Endothelial cell of umbilical vein (primary cell): Measurements from ENCODE around the gene CLBA1. TPM values are rescaled to one million over a fixed set of nuclear protein-coding genes. Genes with fewer than 3 reads are reported as not detected.

ENCODE experiments used
- BruUV-seq: library from RNA; stranded (reverse); fragments of 400-500 nt; replicated peaks from 2 replicates; lab custom pipeline; 2021; lab: Mats Ljungman, UMichigan
- CTCF ChIA-PET: fragments of 300-600, 350-600 bp; sonication (Branson Sonifier 250); formaldehyde crosslinking; loops from one replicate; lab custom pipeline; 2021; ENCODE audit warnings: antibody characterized with exemption, inconsistent platforms; lab: Charles Lee
- POLR2A ChIA-PET: fragments of 300-600, 350-600 bp; sonication (Branson Sonifier 250); formaldehyde crosslinking; loops from one replicate; lab custom pipeline; 2021; ENCODE audit warnings: antibody characterized with exemption, inconsistent platforms; lab: Charles Lee
- DNase-seq: peaks from one replicate; pipeline ENCODE4 v3.0.0-alpha.2; 2011; ENCODE audit warnings: low read depth, low spot score
- FAIRE-seq: peaks from 2 replicates; lab custom pipeline; 2011; peaks lifted over from hg19 to GRCh38; lab: Jason Lieb, UNC
- H2AFZ ChIP-seq: 2 replicates; pipeline ENCODE4 v1.6.0; 2012; ENCODE audit warnings: low read depth, low read length, control low read depth, inconsistent platforms
- H3K27ac ChIP-seq: 2 replicates; pipeline ENCODE4 v1.5.1; 2011; ENCODE audit warnings: low read depth, mild to moderate bottlenecking, control low read depth, low read length, moderate library complexity; ENCODE audit not compliant: insufficient read depth
- H3K27me3 ChIP-seq, 2 experiments: 2 replicates each; pipeline versions ENCODE4 v1.6.0 to v1.6.1; 2011; ENCODE audit warnings: low read length in 2 of 2, mixed read lengths in 1 of 2; ENCODE audit not compliant: control insufficient read depth in 2 of 2, insufficient read depth in 2 of 2
- H3K36me3 ChIP-seq, 2 experiments: 2 replicates in 1 of 2; 3 replicates in 1 of 2; pipeline ENCODE4 v1.5.1; 2011; ENCODE audit warnings: low read length in 2 of 2, mild to moderate bottlenecking in 1 of 2, moderate library complexity in 1 of 2; ENCODE audit not compliant: control insufficient read depth in 2 of 2, insufficient read depth in 2 of 2; ENCODE audit errors: extremely low read depth in 1 of 2
- H3K4me1 ChIP-seq: 3 replicates; pipeline ENCODE4 v1.5.1; 2011; ENCODE audit warnings: mild to moderate bottlenecking, low read length; ENCODE audit not compliant: control insufficient read depth, insufficient read depth; ENCODE audit errors: extremely low read depth
- H3K4me2 ChIP-seq: 2 replicates; pipeline ENCODE4 v1.6.1; 2011; ENCODE audit warnings: low read length, control low read depth, mixed read lengths; ENCODE audit not compliant: insufficient read depth
- H3K4me3 ChIP-seq, 3 experiments: fragments of 200-600 bp in 1 of 3; sonication (generic), shearing (Covaris generic) in 1 of 3; replicated peaks in 1 of 3; 2 replicates each; pipeline ENCODE4 v1.5.1; 2011 to 2016; ENCODE audit warnings: control low read depth in 3 of 3, low read length in 3 of 3, mild to moderate bottlenecking in 2 of 3, inconsistent platforms in 1 of 3, low read depth in 1 of 3, moderate library complexity in 1 of 3; ENCODE audit not compliant: insufficient read depth in 1 of 3
- H3K79me2 ChIP-seq: 2 replicates; pipeline ENCODE4 v1.6.0; 2012; ENCODE audit warnings: low read length, inconsistent platforms; ENCODE audit not compliant: control insufficient read depth, insufficient read depth
- H3K9ac ChIP-seq: replicated peaks from 2 replicates; pipeline ENCODE3; 2011; ENCODE audit warnings: low read length, control low read depth; ENCODE audit not compliant: insufficient read depth; ENCODE audit errors: extremely low read depth
- H3K9me1 ChIP-seq: replicated peaks from 3 replicates; pipeline ENCODE4 v1.6.0; 2011; ENCODE audit warnings: mild to moderate bottlenecking, low read length; ENCODE audit not compliant: control insufficient read depth, insufficient read depth; ENCODE audit errors: extremely low read depth
- H3K9me3 ChIP-seq: replicated peaks from 2 replicates; pipeline ENCODE4 v1.5.1; 2012; ENCODE audit warnings: low read length, inconsistent platforms; ENCODE audit not compliant: control insufficient read depth, insufficient read depth
- H4K20me1 ChIP-seq: replicated peaks from 2 replicates; pipeline ENCODE3; 2011; ENCODE audit warnings: mild to moderate bottlenecking, low read length; ENCODE audit not compliant: control insufficient read depth, insufficient read depth; ENCODE audit errors: extremely low read depth
- FOS ChIP-seq: IDR thresholded peaks from 2 replicates; pipeline ENCODE4 v1.6.1; 2011; ENCODE audit warnings: mild to moderate bottlenecking, low read length, moderate library complexity, borderline replicate concordance; ENCODE audit not compliant: insufficient read depth
- POLR2A ChIP-seq: IDR thresholded peaks from 2 replicates; pipeline ENCODE4 v1.6.1; 2012; ENCODE audit warnings: low read depth, mild to moderate bottlenecking, control low read depth, low read length
- POLR2AphosphoS5 ChIP-seq: IDR thresholded peaks from 2 replicates; pipeline ENCODE4 v1.6.1; 2012; ENCODE audit warnings: low read depth, mild to moderate bottlenecking, control low read depth, low read length, moderate library complexity; ENCODE audit not compliant: insufficient read depth
- dilution Hi-C: fragments of 300-500 bp; cut with MboI; formaldehyde crosslinking; loops from one replicate; pipeline ENCODE4 v1.15.0; 2019; ENCODE audit warnings: low sequenced_read_pairs; ENCODE audit not compliant: extremely low pct_ligation_motif_present
- intact Hi-C: fragments of 100-400 bp; cut with micrococcal nuclease; formaldehyde crosslinking; loops from one replicate; pipeline ENCODE4 v1.10.0; 2022
- polyA plus RNA-seq, 4 experiments: library from polyadenylated mRNA; depleted of rRNA in 3 of 4; stranded (reverse) in 3 of 4; unstranded in 1 of 4; fragments of >200 nt; gene quantifications; 2 replicates each; pipeline versions ENCODE4 v1.2.1 to v1.2.3, GENCODE V29; 2011 to 2012; ENCODE audit warnings: missing spikeins in 1 of 4
- total RNA-seq: library from RNA; stranded (reverse); gene quantifications from 2 replicates; pipeline ENCODE4 v1.2.3, GENCODE V29; 2021
- TF ChIP-seq, protein P1 (sequence below), 2 donors: IDR thresholded peaks; 1 replicate in 1 of 2; 2 replicates in 1 of 2; pipeline ENCODE4 v1.5.1; 2011; ENCODE audit warnings: low read length in 2 of 2, mild to moderate bottlenecking in 2 of 2, moderate library complexity in 2 of 2, control low read depth in 1 of 2, inconsistent platforms in 1 of 2, low read depth in 1 of 2; ENCODE audit not compliant: insufficient read depth in 1 of 2; ENCODE audit errors: extremely low read depth in 1 of 2

The CLBA1 gene
- total and polyA plus RNA-seq, 2 donors (not counting 3 experiments of a cell fraction or from before 2014, with no cell fraction given): 5.2 to 5.3 TPM

DNA sequence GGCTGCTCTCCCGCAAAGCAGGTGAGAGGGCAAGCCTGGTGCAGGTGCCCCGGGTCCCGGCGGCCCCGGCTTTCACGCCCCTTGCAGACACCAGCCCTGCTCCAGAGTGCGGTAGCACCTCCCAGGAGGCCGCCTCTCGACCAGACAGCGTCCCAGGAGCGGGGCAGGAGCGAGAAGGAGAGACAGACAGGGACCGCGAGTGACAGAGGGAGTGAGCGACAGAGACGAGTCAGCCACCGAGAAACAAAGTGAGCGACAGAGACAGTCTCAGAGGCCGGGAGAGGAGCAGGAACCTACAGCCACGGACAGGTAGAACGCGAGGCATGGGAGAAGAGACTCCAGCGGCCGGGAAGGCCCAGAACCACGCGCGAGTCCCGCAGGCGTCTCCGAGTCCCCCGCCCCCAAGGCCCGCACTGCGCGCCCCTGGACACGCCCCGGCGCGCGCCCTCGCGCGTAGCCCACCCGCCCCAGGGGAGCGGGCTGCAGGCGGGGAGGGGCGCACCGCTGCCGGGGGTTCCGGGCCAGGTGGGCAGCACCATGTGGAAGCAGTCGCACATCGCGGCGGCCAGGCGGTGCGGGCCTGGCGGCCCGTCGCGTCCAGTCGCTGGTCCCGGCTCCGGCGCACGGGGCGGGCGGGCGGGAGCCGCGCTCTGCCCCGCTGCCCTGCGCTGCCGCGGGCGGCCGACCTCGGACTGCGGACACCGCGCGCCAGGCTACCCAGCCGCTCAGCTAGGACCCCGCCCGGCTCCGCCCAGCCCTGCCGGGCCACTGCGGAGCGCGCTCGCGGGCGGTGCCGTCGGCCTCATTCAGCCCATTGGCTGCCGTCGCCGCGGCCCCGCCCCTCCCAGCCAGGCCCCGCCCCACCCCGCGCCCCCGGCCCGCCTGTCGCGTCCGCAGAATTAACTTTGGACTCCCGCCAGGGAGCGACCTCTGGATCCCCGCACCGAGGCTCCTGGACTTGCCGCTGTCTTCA lies 7.6 kb upstream of the CLBA1 start, which contains the start of gene AHNAK2:
Gene AHNAK2, minus strand, starts transcription at position 694 of the 973 bp plus-strand sequence. Its CDS starts 137 bp downstream, at position 557.
- peak; percentile 68 for DNase-seq
- Histone ChIP-seq H3K4me3 (peak within 1 kb of the TSS in 2 of 3 experiments; percentile 29 to 41), H3K9ac (no peak within 1 kb of the TSS), H3K9me1 (no peaks in the 10 kb centered on the region), H3K27me3 (no peaks in the 10 kb centered on the region), H3K4me2 (peak within 1 kb of the TSS; percentile 65), H3K36me3 (no peaks in the 10 kb centered on the region), H3K9me3 (no peaks in the 10 kb centered on the region), H3K27ac (no peak within 1 kb of the TSS), H3K79me2 (no peaks in the 10 kb centered on the region), H3K4me1 (peaks cover 24% of the 10 kb centered on the region), H2AFZ (peak within 1 kb of the TSS; percentile 68), H4K20me1 (no peaks in the 10 kb centered on the region)
- dilution Hi-C loops: no loop called here
- no TSS peak for BruUV-seq
- intact Hi-C loops: loop anchor here (2.0 to 10.0 kb wide), 3 partner anchors 113 to 324 kb away; partner anchors contain the start of gene BRF1
- TF ChIP-seq POLR2AphosphoS5: peak; percentile 78
- TF ChIP-seq, protein P1, sequence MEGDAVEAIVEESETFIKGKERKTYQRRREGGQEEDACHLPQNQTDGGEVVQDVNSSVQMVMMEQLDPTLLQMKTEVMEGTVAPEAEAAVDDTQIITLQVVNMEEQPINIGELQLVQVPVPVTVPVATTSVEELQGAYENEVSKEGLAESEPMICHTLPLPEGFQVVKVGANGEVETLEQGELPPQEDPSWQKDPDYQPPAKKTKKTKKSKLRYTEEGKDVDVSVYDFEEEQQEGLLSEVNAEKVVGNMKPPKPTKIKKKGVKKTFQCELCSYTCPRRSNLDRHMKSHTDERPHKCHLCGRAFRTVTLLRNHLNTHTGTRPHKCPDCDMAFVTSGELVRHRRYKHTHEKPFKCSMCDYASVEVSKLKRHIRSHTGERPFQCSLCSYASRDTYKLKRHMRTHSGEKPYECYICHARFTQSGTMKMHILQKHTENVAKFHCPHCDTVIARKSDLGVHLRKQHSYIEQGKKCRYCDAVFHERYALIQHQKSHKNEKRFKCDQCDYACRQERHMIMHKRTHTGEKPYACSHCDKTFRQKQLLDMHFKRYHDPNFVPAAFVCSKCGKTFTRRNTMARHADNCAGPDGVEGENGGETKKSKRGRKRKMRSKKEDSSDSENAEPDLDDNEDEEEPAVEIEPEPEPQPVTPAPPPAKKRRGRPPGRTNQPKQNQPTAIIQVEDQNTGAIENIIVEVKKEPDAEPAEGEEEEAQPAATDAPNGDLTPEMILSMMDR (IDR thresholded peaks at IDR 0.05; ENCODE audit: extremely low read depth in 1 of 2, insufficient read depth in 1 of 2, low read depth in 1 of 2, low read length in 2 of 2): no peak
- peak; percentile 39 for TF ChIP-seq POLR2A
- TF ChIP-seq FOS: no peak
- POLR2A ChIA-PET: interaction anchor here (0.6 kb wide), 1 partner anchor 54 kb away, joined by 6 read pairs; no protein-coding TSS in a partner anchor
- peak; percentile 63 for FAIRE-seq
- CTCF ChIA-PET: interaction anchor here (1.7 to 4.7 kb wide), 3 partner anchors 68 to 109 kb away, joined by 4 to 97 read pairs (median 14); no protein-coding TSS in a partner anchor
